ENCODE measurements around the gene KIF1B. TPM values are rescaled to one million over a fixed set of nuclear protein-coding genes. Genes with fewer than 3 reads are reported as not detected.
A peak's percentile ranks its signal among the peaks of the same experiment; 100 is the strongest.
"Not testable (repeated sequence)": the region's sequence is repeated elsewhere in the genome, so short reads cannot be mapped to it uniquely, and the experiment has no call there.

The KIF1B gene
- polyA plus RNA-seq, 3 donors from 2014 or later = 1.2 to 2.4 (median 1.8) TPM

DNA sequence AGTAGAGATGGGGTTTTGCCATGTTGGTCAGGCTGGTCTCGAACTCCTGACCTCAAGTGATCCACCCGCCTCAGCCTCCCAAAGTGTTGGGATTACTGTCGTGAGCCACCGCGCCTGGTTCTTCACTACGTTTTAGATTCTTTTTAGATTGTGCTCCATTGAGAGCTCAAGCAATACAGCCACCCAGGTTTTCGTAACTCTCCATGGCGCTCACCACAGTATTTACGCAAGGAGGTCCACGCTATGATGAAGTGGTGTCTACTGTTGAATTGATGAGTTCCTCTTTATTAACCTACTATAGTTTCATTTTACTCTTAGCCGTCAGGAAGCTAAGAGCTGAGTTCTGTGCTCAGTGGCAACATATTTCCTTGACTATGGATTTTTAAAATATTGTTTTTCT is 1.8 kb upstream of the KIF1B start:
- no peak for DNase-seq
- Mint-ChIP-seq H3K4me1 (peaks cover 21 to 24% of the 10 kb centered on the region in 2 donors), H3K27me3 (ENCODE audit: low read depth in 3 of 3) (peaks cover 8 to 12% (median 8%) of the 10 kb centered on the region in 3 donors), H3K36me3 (no peaks in the 10 kb centered on the region), H3K4me3 (peak overlapping the region in 3 of 5 donors; percentile 30 to 51 (median 44)), H3K27ac (peak overlapping the region in 1 of 6 donors; percentile 36), H3K9me3 (no peaks in the 10 kb centered on the region)

DNA sequence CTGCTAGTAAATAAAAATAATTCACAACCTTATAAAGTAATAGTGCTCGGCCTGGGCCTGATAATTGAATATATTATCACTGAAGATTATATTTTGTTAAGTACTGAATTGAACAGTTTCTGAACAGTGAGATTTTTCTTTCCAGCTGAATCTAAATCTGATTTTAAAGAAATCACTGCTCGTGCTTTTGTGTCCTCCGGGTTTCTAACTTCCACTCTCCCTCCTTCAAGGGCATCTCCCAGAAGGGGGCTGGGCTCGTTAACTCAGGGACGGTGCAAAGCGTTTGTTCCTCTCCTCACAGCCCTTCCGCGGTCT is 823 bp upstream of the KIF1B start:
- peak overlapping the region in 5 of 6 donors; percentile 57 to 84 (median 76) for H3K27ac Mint-ChIP-seq
- peak overlapping the region; percentile 83 to 88 (median 86) for H3K4me3 Mint-ChIP-seq
- DNase-seq = no peak
- H3K27me3 Mint-ChIP-seq (ENCODE audit: low read depth in 3 of 3) = peaks cover 8 to 12% (median 8%) of the 10 kb centered on the region in 3 donors
- H3K4me1 Mint-ChIP-seq = peaks cover 21 to 24% of the 10 kb centered on the region in 2 donors
- no peaks in the 10 kb centered on the region for H3K36me3 Mint-ChIP-seq
- no peaks in the 10 kb centered on the region for H3K9me3 Mint-ChIP-seq

DNA sequence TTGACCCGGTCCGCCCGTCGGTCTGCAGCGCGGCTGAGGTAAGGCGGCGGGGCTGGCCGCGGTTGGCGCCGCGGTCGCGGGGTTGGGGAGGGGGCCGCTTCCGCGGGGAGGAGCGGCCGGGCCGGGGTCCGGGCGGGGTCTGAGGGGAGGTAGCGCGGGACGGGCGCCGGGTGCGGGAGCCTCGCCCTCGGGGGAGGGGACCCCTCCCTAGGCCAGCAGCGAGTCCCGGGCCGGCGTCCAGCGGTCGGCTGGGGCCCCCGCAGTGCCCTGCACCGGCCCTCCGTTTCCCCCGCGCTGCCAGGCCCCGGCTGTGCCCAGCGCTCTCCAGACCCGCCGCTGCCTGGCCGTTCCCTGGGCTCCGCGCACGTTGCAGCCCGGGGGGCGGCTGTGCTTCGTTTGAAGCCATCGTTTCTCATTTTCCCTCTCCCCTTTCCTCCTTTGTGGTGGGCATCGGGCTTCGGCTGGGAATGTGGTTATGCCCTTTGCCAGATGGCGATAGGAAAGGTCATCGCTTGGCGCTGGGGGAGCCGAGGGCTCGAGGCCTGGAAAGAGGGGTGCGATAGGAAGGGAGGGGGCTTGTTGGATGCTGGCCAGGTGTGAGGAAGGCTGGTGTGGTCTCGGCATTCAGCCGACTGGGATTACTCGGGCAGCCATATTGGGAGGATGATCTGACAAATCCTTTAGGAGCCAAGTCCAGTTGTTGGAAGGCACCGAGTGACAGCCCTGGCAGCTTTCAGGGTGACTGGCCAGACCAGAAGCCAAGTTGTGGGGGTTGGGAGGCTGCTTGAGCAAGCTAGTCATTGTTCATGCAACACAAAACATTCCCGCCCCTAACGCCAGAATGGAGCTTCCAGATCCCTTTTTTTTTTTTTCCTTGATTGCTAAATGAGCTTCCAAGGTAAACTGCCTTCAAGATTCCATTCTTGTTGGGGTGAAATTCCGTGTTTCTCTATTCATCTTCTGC is 753 bp downstream of the KIF1B start:
- H3K27ac Mint-ChIP-seq = peak overlapping the region; percentile 12 to 73 (median 50)
- no peaks in the 10 kb centered on the region for H3K36me3 Mint-ChIP-seq
- H3K4me1 Mint-ChIP-seq = peaks cover 29 to 31% of the 10 kb centered on the region in 2 donors
- H3K27me3 Mint-ChIP-seq (ENCODE audit: low read depth in 3 of 3) = peaks cover 8 to 12% (median 8%) of the 10 kb centered on the region in 3 donors
- H3K4me3 Mint-ChIP-seq = peak overlapping the region; percentile 50 to 87 (median 70)
- no peaks in the 10 kb centered on the region for H3K9me3 Mint-ChIP-seq
- DNase-seq = peak in 1 of 3 donors; percentile 5

DNA sequence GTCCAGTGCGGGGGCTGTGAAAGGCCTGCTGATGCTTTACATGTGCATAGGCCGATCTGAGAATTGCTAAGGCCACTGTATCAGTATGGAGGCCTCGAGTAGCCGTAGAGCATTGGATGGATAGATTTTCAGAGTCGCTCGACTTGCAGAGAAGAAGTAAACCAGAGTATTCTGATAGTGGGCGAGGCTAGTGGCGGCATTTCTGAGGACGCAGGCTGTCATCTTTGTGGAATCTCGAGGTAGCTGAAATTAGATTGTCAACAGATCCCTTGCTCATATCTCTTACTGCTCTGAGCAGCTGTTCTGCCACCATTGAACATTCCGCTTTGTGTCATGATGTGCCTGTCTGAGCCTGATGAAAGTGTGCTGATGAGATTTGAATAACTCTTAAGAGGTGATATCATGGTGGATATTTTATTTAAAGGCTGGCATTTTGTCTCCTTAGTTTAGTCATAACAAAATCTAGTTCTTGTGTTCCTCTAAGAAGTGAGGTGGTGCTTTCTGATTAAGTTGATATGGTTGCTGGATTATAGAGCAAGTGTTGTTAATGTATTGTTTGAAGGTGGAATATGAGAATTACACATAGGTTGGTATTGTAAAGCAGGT is 1.5 kb downstream of the KIF1B start:
- H3K9me3 Mint-ChIP-seq = no peaks in the 10 kb centered on the region
- no peaks in the 10 kb centered on the region for H3K36me3 Mint-ChIP-seq
- peaks cover 34 to 39% of the 10 kb centered on the region in 2 donors for H3K4me1 Mint-ChIP-seq
- H3K27ac Mint-ChIP-seq = peak overlapping the region; percentile 1 to 67 (median 30)
- DNase-seq = no peak
- peak overlapping the region; percentile 50 to 87 (median 70) for H3K4me3 Mint-ChIP-seq
- H3K27me3 Mint-ChIP-seq (ENCODE audit: low read depth in 3 of 3) = peaks cover 6 to 11% (median 8%) of the 10 kb centered on the region in 3 donors

DNA sequence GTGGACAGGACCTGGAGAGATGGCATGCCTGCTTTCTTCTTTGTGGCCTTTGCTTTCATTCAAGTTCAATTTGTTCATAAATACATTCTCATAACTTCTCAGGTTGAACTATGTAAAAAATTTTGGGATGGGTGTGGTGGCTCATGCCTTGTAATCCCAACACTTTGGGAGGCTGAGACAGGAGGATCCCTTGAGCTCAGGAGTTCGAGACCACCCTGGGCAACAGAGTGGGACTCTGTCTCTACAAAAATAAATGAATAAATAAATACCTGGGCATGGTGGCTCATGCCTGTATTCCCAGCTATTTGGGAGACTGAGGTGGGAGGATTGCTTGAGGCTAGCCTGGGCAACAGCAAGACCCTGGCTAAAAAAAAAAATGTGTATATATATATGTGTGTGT is 2.1 kb downstream of the KIF1B start:
- H3K9me3 Mint-ChIP-seq = no peaks in the 10 kb centered on the region
- H3K27me3 Mint-ChIP-seq (ENCODE audit: low read depth in 3 of 3) = peaks cover 6 to 11% (median 8%) of the 10 kb centered on the region in 3 donors
- H3K27ac Mint-ChIP-seq = peak overlapping the region in 4 of 6 donors; percentile 12 to 65 (median 30)
- no peaks in the 10 kb centered on the region for H3K36me3 Mint-ChIP-seq
- peak overlapping the region; percentile 50 to 87 (median 70) for H3K4me3 Mint-ChIP-seq
- peaks cover 35 to 39% of the 10 kb centered on the region in 2 donors for H3K4me1 Mint-ChIP-seq
- DNase-seq = no peak

DNA sequence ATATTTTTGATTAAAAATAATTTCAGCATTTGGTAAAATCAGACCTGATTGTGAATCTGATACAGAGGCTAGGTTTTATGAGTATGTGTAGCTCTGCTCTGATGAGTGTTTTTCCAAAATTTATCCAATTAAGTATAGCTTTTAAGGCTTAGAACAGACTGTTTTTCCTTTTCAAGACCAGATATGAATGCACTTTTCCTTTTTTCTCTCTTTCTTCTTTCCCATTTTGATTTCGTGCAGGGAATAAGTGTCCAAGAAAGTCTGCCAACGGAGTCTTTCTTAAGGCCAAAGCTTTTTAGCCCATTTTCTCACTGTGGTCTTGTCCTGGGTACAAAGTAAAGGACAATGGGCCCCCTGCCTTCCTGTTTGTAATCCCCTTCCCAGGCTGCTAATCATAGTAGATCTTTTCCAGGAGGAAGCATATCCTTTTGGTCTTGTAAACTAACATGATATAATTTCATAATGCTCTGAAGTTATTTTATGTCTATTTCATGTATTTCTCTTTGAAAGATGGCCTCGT is 2.9 kb downstream of the KIF1B start:
- peak overlapping the region in 2 of 6 donors; percentile 3 to 13 for H3K27ac Mint-ChIP-seq
- peaks cover 39 to 41% of the 10 kb centered on the region in 2 donors for H3K4me1 Mint-ChIP-seq

DNA sequence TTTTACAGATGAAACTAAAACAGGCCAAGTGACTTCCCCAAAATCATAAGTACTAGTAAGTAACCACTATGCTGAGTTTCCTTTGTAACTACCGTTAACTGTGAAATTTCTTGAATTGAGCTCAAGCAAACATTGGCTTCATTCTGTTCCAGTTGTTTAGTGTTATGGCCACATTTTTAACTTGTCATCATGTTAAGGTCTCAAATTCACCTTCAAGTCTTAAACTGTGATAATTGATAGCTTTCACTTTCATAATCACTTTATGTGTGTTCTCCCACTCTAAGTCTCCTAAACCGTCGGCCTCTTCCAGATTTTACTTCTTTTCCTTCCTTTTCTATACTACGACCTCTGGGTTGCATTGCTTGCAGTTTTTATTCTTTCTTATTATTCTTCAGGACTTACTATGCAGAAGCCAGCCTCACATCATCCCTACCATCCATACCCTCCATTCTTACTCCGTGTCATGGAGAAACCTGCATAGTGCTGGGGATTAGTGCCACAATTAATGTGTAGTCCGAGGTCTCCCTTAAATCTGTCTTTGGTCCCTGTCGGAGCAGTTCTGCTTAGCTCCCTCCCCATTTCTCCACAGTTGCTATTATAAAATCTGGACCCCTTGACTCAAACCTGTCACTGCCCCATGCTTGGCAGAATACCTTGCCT is 5.8 kb downstream of the KIF1B start:
- Mint-ChIP-seq H3K4me1 (peaks cover 27 to 33% of the 10 kb centered on the region in 2 donors), H3K27ac (peak overlapping the region; percentile 5 to 56 (median 32)), H3K27me3 (ENCODE audit: low read depth in 3 of 3) (peaks cover 4 to 8% (median 6%) of the 10 kb centered on the region in 3 donors), H3K9me3 (no peaks in the 10 kb centered on the region), H3K36me3 (no peaks in the 10 kb centered on the region), H3K4me3 (peak overlapping the region; percentile 17 to 60 (median 49))
- no peak for DNase-seq

More for the DNA sequence above, 2.9 kb downstream of the KIF1B start:
- peaks cover 6 to 11% (median 8%) of the 10 kb centered on the region in 3 donors for H3K27me3 Mint-ChIP-seq (ENCODE audit: low read depth in 3 of 3)
- H3K36me3 Mint-ChIP-seq = no peaks in the 10 kb centered on the region
- no peak for DNase-seq
- no peak overlapping the region for H3K4me3 Mint-ChIP-seq
- no peaks in the 10 kb centered on the region for H3K9me3 Mint-ChIP-seq

DNA sequence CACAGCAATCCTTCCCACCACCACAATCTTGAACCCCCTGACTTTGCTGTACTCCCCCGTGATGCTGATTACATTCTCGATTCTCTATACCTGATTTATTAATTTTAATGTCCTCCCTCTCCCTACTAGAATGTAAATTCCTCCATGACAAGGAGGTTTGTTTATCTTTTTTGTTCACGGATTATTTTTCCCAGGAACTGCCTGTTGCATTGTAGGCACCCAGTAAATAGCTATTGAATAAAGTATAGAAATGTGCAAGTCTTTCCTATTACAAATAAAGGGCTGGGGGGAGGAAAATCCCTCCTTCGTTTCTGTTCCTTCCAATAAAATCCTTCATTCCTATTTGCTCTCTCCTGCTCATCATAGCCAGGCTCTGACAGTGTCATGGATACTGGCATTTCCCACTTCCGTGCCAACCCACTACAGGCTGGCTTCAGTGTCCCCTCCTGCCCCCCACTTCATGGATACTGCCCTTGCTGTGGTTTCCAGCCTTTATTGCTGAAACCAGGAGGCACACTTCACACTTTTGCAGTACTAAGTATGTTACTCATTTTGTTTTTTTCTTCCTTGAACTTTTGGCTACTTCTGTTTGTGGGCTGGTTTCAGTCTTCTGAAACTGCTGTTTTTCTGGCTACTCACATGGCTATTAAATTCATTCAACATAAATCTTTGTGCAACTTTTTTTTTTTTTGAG is 7.5 kb downstream of the KIF1B start:
- DNase-seq = no peak
- Mint-ChIP-seq H3K4me1 (peaks cover 15 to 24% of the 10 kb centered on the region in 2 donors), H3K36me3 (no peaks in the 10 kb centered on the region), H3K4me3 (no peak overlapping the region), H3K27me3 (ENCODE audit: low read depth in 3 of 3) (peaks cover 0 to 2% (median 0%) of the 10 kb centered on the region in 3 donors), H3K9me3 (no peaks in the 10 kb centered on the region), H3K27ac (peak overlapping the region in 2 of 6 donors; percentile 2 to 32)

DNA sequence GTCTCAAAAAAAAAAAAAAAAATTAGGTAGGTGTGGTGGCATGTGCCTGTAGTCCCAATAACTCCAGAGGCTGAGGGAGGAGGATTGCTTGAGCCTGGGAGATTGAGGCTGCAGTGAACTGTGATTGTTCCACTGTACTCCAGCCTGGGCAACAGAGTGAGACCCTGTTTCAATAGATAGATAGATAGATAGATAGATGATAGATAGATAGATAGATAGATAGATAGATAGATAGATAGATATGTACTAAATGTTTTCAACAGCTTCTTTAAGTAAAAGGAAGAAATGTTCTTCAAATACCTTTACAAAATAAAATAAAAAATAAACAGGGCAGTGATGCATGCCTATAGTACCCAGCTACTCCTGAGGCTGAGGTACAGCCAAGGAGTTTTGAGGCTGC is 9.8 kb downstream of the KIF1B start:
- no peak for DNase-seq
- Mint-ChIP-seq H3K36me3 (no peaks in the 10 kb centered on the region), H3K9me3 (no peaks in the 10 kb centered on the region), H3K4me1 (peaks cover 15 to 22% of the 10 kb centered on the region in 2 donors), H3K27me3 (ENCODE audit: low read depth in 3 of 3) (peaks cover 0 to 2% (median 0%) of the 10 kb centered on the region in 3 donors), H3K27ac (no peak overlapping the region), H3K4me3 (no peak overlapping the region)

DNA sequence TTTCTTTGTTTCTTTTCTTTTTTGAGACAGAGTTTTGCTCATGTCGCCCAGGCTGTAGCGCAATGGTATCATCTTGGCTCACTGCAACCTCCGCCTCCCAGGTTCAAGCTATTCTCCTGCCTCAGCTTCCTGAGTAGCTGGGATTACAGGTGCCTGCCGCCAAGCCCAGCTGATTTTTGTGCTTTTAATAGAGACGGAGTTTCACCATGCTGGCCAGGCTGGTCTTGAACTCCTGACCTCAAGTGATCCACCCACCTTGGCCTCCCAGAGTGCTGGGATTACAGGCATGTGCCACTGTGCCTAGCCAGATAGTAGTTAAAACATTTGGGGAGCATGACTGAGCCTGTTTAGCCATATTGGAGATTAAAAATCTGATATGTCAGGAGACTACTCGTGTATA is 10.3 kb downstream of the KIF1B start:
- H3K4me3 Mint-ChIP-seq; H3K27me3 Mint-ChIP-seq (ENCODE audit: low read depth in 3 of 3); H3K27ac Mint-ChIP-seq; DNase-seq; H3K9me3 Mint-ChIP-seq; H3K36me3 Mint-ChIP-seq: not testable (repeated sequence)
- peaks cover 12 to 19% of the 10 kb centered on the region in 2 donors for H3K4me1 Mint-ChIP-seq

DNA sequence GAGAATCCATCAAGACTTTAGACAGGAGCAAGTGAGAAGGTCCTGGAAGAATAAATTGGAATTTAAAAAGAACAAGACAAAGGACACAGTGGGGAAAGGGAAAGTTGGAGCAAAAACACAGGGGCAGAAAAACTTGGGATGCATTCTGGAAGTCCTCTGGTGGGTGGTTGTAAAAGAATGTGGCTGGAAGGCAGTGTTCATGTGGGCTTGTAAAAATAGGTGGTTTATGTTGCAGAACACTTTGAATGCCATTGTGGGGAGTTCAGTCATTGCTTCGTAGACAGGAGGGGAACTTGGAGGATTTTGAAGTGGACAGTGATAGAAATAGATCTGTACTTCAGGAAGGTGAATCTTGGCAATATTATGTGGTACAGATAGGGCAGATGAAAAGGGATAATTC is 15.2 kb downstream of the KIF1B start:
- Mint-ChIP-seq H3K27me3 (ENCODE audit: low read depth in 3 of 3) (peaks cover 2 to 5% (median 3%) of the 10 kb centered on the region in 3 donors), H3K27ac (peak overlapping the region in 2 of 6 donors; percentile 4 to 6), H3K4me1 (peaks cover 0 to 5% of the 10 kb centered on the region in 2 donors), H3K36me3 (no peaks in the 10 kb centered on the region), H3K4me3 (no peak overlapping the region), H3K9me3 (no peaks in the 10 kb centered on the region)
- no peak for DNase-seq

DNA sequence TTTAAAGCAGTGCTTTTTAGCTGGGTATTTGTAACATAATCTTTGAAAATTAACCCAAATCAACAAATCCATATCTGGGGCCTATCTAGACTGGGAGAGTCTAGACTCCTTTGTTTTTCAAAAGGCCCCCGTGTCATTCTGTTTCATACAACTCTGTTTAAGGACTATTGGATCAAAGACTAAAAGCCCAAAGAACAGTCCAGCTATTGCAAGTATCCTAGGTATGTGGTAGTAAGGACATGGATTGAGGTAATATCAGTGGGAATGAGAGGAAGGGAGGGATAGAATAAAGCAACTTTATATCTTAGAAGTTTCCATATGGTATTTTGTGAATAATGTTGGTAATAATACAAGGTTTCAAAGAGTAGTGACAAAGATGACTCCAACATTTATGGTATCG is 18.2 kb downstream of the KIF1B start:
- Mint-ChIP-seq H3K4me3 (no peak overlapping the region), H3K36me3 (no peaks in the 10 kb centered on the region), H3K27me3 (ENCODE audit: low read depth in 3 of 3) (peaks cover 0 to 5% (median 3%) of the 10 kb centered on the region in 3 donors), H3K9me3 (no peaks in the 10 kb centered on the region), H3K27ac (no peak overlapping the region), H3K4me1 (peaks cover 0 to 3% of the 10 kb centered on the region in 2 donors)
- no peak for DNase-seq

DNA sequence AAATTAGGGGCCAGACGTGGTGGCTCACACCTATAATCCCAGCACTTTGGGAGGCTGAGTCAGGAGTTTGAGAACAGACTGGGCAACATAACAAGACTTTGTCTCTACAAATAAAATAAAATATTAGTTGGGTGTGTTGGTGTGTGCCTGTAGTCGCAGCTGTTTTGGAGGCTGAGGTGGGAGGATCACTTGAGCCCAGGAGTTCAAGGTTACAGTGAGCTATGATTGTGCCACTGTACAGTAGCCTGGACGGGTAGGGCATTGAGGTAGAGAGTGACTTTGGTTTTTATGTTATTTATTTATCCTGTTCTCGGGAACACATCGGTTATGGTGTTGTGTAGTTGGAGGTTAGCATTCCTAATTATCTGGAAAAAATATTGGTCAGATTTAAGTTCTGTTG is 19.5 kb downstream of the KIF1B start:
- Mint-ChIP-seq H3K9me3 (no peaks in the 10 kb centered on the region), H3K36me3 (no peaks in the 10 kb centered on the region), H3K4me1 (peaks cover 0 to 3% of the 10 kb centered on the region in 2 donors), H3K27me3 (ENCODE audit: low read depth in 3 of 3) (peaks cover 0 to 5% (median 3%) of the 10 kb centered on the region in 3 donors), H3K27ac (peak overlapping the region in 1 of 6 donors; percentile 45), H3K4me3 (no peak overlapping the region)
- DNase-seq = no peak

All from immature natural killer cell (primary cell).